HG03060 (cell line): ENCODE measurements around the gene GPR137.
"Not testable (repeated sequence)": the region's sequence is repeated elsewhere in the genome, so short reads cannot be mapped to it uniquely, and the experiment has no call there.

ENCODE experiments used
- ATAC-seq: cut with Tn5 transposase; IDR thresholded peaks from one replicate; pipeline ENCODE4 v1.9.1; 2021; ENCODE audit warnings: low read depth, moderate number of reproducible peaks; ENCODE audit not compliant: unreplicated experiment

GPR137 gene

GRCh38 chr11:64284962-64285884, at the start of gene GPR137:
GPR137 (plus strand) TSS chr11:64285848; CDS start chr11:64286525, 677 bp downstream.
- ATAC-seq: peak; percentile 33

- ATAC-seq: no peak
Observed at GRCh38 chr11:64237484-64237951, 48.1 kb upstream of the GPR137 start.

- no peak for ATAC-seq
Observed at GRCh38 chr11:64238076-64238475, 47.6 kb upstream of the GPR137 start.

GRCh38 chr11:64238999-64239398, 46.6 kb upstream of the GPR137 start:
- no peak for ATAC-seq

- ATAC-seq: peak; percentile 25
Observed at GRCh38 chr11:64239662-64240434, 45.8 kb upstream of the GPR137 start.

GRCh38 chr11:64240435-64241240, 45.0 kb upstream of the GPR137 start, which contains the start of gene FKBP2:
FKBP2 (plus strand) TSS chr11:64241095; CDS start chr11:64242388, 1,293 bp downstream.
- peak; percentile 32 for ATAC-seq

GRCh38 chr11:64241241-64241490, 44.5 kb upstream of the GPR137 start:
- ATAC-seq: peak; percentile 43

GRCh38 chr11:64241491-64242374, 43.9 kb upstream of the GPR137 start:
- ATAC-seq: peak; percentile 5

- no peak for ATAC-seq
Observed at GRCh38 chr11:64243236-64243854, 42.3 kb upstream of the GPR137 start.

GRCh38 chr11:64244107-64244506, 41.5 kb upstream of the GPR137 start:
- no peak for ATAC-seq

- ATAC-seq: no peak
Observed at GRCh38 chr11:64244966-64245365, 40.7 kb upstream of the GPR137 start.

- ATAC-seq: no peak
Observed at GRCh38 chr11:64245401-64245796, 40.2 kb upstream of the GPR137 start.

- no peak for ATAC-seq
Observed at GRCh38 chr11:64245797-64246620, 39.6 kb upstream of the GPR137 start.

- not testable (repeated sequence) for ATAC-seq
Observed at GRCh38 chr11:64246621-64246870, 39.1 kb upstream of the GPR137 start.

GRCh38 chr11:64246871-64247728, 38.5 kb upstream of the GPR137 start, which contains the start of gene PPP1R14B:
PPP1R14B (minus strand) TSS chr11:64246943; CDS start chr11:64246673, 270 bp downstream.
- ATAC-seq: no peak

GRCh38 chr11:64247729-64248531, 37.7 kb upstream of the GPR137 start:
- no peak for ATAC-seq

- ATAC-seq: no peak
Observed at GRCh38 chr11:64248578-64248977, 37.1 kb upstream of the GPR137 start.
